Caco-2 (cell line): ENCODE results near the gene LRP5. TPM values are rescaled to one million over a fixed set of nuclear protein-coding genes. Genes with fewer than 3 reads are reported as not detected.
A peak's percentile ranks its signal among the peaks of the same experiment; 100 is the strongest.

Experiments
- BruUV-seq: library from RNA; stranded (reverse); fragments of 400-500 nt; replicated peaks from 2 replicates; lab custom pipeline; 2021; lab: Mats Ljungman, UMichigan
- CTCF ChIA-PET: fragments of 300-600 bp; sonication (Branson Sonifier 250); formaldehyde crosslinking; loops from one replicate; lab custom pipeline; 2022; ENCODE audit warnings: antibody characterized with exemption; lab: Charles Lee
- POLR2A ChIA-PET: fragments of 300-600 bp; sonication (Branson Sonifier 250); formaldehyde crosslinking; loops from one replicate; lab custom pipeline; 2022; ENCODE audit warnings: antibody characterized with exemption; lab: Charles Lee
- DNase-seq, 2 experiments: peaks; one replicate each; pipeline versions ENCODE4 v3.0.0 to v3.0.0-alpha.2; 2020 to 2022
- H3K27me3 ChIP-seq: replicated peaks from 2 replicates; pipeline ENCODE4 v1.6.0; 2011; ENCODE audit warnings: low read length; ENCODE audit not compliant: control insufficient read depth, insufficient read depth
- H3K36me3 ChIP-seq: 2 replicates; pipeline ENCODE4 v1.5.1; 2011; ENCODE audit warnings: low read length; ENCODE audit not compliant: control insufficient read depth, insufficient read depth
- H3K4me1 ChIP-seq: fragments of 250-450 bp; sonication (Bioruptor Pico); 2 replicates; pipeline ENCODE4 v1.5.1; 2020; ENCODE audit warnings: mild to moderate bottlenecking
- H3K4me3 ChIP-seq: 2 replicates; pipeline ENCODE4 v1.5.1; 2011; ENCODE audit warnings: low read depth, mild to moderate bottlenecking, control low read depth, low read length
- H3K9me3 ChIP-seq: fragments of 250-450 bp; sonication (Bioruptor Pico); 2 replicates; pipeline ENCODE4 v1.5.1; 2020; ENCODE audit warnings: mild to moderate bottlenecking, moderate library complexity
- H3K27ac Mint-ChIP-seq: one replicate; pipeline ENCODE4 v1.8.0; 2022; ENCODE audit warnings: mixed read lengths; ENCODE audit not compliant: unreplicated experiment
- H3K27me3 Mint-ChIP-seq: one replicate; pipeline ENCODE4 v1.8.0; 2022; ENCODE audit warnings: mixed read lengths; ENCODE audit not compliant: insufficient read depth, unreplicated experiment
- H3K36me3 Mint-ChIP-seq: one replicate; pipeline ENCODE4 v1.8.0; 2022; ENCODE audit warnings: mild to moderate bottlenecking, mixed read lengths; ENCODE audit not compliant: insufficient read depth, unreplicated experiment
- H3K4me1 Mint-ChIP-seq: one replicate; pipeline ENCODE4 v1.8.0; 2022; ENCODE audit warnings: low read depth, mixed read lengths; ENCODE audit not compliant: unreplicated experiment
- H3K4me3 Mint-ChIP-seq: one replicate; pipeline ENCODE4 v1.8.0; 2022; ENCODE audit warnings: mild to moderate bottlenecking, moderate library complexity, mixed read lengths; ENCODE audit not compliant: unreplicated experiment
- H3K9me3 Mint-ChIP-seq: one replicate; pipeline ENCODE4 v1.8.0; 2022; ENCODE audit warnings: mixed read lengths; ENCODE audit not compliant: unreplicated experiment
- intact Hi-C: fragments of 100-400 bp; cut with micrococcal nuclease; formaldehyde crosslinking; loops from one replicate; pipeline ENCODE4 v1.10.0; 2022; ENCODE audit not compliant: unreplicated experiment
- total RNA-seq: library from RNA; stranded (reverse); gene quantifications from 2 replicates; pipeline ENCODE4 v1.2.3, GENCODE V29; 2022
- TF ChIP-seq, protein P1 (sequence below), 2 experiments: fragments of 200-600 bp in 1 of 2; IDR thresholded peaks; 1 replicate in 1 of 2; 2 replicates in 1 of 2; pipeline versions ENCODE4 v1.5.1 to v1.8.0; 2011 to 2022; ENCODE audit warnings: antibody characterized with exemption in 1 of 2, control low read depth in 1 of 2, inconsistent platforms in 1 of 2, low read depth in 1 of 2, low read length in 1 of 2, mild to moderate bottlenecking in 1 of 2, moderate library complexity in 1 of 2; ENCODE audit not compliant: insufficient read depth in 1 of 2, severe bottlenecking in 1 of 2, unreplicated experiment in 1 of 2

LRP5 gene
- total RNA-seq, 1 experiment from 2014 or later: 94.3 TPM

DNA sequence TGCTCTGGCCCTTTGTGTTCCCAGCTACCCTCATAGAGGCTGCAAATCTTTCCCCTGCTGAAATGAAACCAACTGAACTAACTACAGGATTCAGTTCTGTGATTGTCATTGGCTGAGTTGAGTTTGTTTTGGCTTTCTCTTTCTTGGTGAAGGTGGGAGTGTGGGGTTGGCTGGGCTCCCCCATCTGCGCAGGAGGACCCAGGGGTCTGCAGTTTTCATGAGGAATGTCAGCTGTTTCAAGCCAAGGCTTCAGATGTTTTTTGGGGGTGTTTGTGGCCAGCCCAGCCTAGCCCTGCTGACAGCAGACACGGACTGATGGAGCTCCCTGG lies 34.0 kb downstream of the LRP5 start:
- TF ChIP-seq, protein P1, sequence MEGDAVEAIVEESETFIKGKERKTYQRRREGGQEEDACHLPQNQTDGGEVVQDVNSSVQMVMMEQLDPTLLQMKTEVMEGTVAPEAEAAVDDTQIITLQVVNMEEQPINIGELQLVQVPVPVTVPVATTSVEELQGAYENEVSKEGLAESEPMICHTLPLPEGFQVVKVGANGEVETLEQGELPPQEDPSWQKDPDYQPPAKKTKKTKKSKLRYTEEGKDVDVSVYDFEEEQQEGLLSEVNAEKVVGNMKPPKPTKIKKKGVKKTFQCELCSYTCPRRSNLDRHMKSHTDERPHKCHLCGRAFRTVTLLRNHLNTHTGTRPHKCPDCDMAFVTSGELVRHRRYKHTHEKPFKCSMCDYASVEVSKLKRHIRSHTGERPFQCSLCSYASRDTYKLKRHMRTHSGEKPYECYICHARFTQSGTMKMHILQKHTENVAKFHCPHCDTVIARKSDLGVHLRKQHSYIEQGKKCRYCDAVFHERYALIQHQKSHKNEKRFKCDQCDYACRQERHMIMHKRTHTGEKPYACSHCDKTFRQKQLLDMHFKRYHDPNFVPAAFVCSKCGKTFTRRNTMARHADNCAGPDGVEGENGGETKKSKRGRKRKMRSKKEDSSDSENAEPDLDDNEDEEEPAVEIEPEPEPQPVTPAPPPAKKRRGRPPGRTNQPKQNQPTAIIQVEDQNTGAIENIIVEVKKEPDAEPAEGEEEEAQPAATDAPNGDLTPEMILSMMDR (IDR thresholded peaks at IDR 0.05; ENCODE audit: insufficient read depth in 1 of 2, low read depth in 1 of 2, low read length in 1 of 2, severe bottlenecking in 1 of 2, unreplicated experiment in 1 of 2): no peak
- no peak for DNase-seq
- Histone ChIP-seq H3K27me3 (no peaks in the 10 kb centered on the region), H3K36me3 (peaks cover 2% of the 10 kb centered on the region), H3K4me3 (no peak overlapping the region), H3K4me1 (peaks cover 48% of the 10 kb centered on the region), H3K9me3 (0 out of 2 replicates have a peak, but pooled peaks cover 4% of the 10 kb centered on the region)
- H3K27ac Mint-ChIP-seq: peak overlapping the region; percentile 51
- peaks cover 46% of the 10 kb centered on the region for H3K4me1 Mint-ChIP-seq
- BruUV-seq: no TSS peak
- H3K4me3 Mint-ChIP-seq: no peak overlapping the region
- H3K9me3 Mint-ChIP-seq: no peaks in the 10 kb centered on the region
- POLR2A ChIA-PET: no interaction called here
- intact Hi-C loops: no loop called here
- peaks cover 36% of the 10 kb centered on the region for H3K36me3 Mint-ChIP-seq
- CTCF ChIA-PET: no interaction called here
- no peaks in the 10 kb centered on the region for H3K27me3 Mint-ChIP-seq

- no peaks in the 10 kb centered on the region for H3K27me3 ChIP-seq
- intact Hi-C loops: no loop called here
- no peak for DNase-seq
- 0 out of 2 replicates have a peak, but pooled peaks cover 4% of the 10 kb centered on the region for H3K9me3 ChIP-seq
- peak overlapping the region; percentile 51 for H3K27ac Mint-ChIP-seq
- H3K36me3 ChIP-seq: peaks cover 4% of the 10 kb centered on the region
- H3K36me3 Mint-ChIP-seq: peaks cover 34% of the 10 kb centered on the region
- no TSS peak for BruUV-seq
- TF ChIP-seq, protein P1 (IDR thresholded peaks at IDR 0.05; ENCODE audit: insufficient read depth in 1 of 2, low read depth in 1 of 2, low read length in 1 of 2, severe bottlenecking in 1 of 2, unreplicated experiment in 1 of 2): no peak
- H3K9me3 Mint-ChIP-seq: no peaks in the 10 kb centered on the region
- ChIA-PET CTCF (no interaction called here), POLR2A (no interaction called here)
- no peak overlapping the region for H3K4me3 Mint-ChIP-seq
- no peak overlapping the region for H3K4me3 ChIP-seq
- peaks cover 39% of the 10 kb centered on the region for H3K4me1 ChIP-seq
- H3K4me1 Mint-ChIP-seq: peaks cover 46% of the 10 kb centered on the region
- H3K27me3 Mint-ChIP-seq: no peaks in the 10 kb centered on the region
These were observed 35.0 kb downstream of the LRP5 start for GRCh38 chr11:68347345-68347744.

DNA sequence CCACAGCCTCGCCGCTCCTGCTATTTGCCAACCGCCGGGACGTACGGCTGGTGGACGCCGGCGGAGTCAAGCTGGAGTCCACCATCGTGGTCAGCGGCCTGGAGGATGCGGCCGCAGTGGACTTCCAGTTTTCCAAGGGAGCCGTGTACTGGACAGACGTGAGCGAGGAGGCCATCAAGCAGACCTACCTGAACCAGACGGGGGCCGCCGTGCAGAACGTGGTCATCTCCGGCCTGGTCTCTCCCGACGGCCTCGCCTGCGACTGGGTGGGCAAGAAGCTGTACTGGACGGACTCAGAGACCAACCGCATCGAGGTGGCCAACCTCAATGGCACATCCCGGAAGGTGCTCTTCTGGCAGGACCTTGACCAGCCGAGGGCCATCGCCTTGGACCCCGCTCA lies 35.5 kb downstream of the LRP5 start:
- TF ChIP-seq, protein P1 (IDR thresholded peaks at IDR 0.05; ENCODE audit: insufficient read depth in 1 of 2, low read depth in 1 of 2, low read length in 1 of 2, severe bottlenecking in 1 of 2, unreplicated experiment in 1 of 2): no peak
- H3K36me3 Mint-ChIP-seq: peaks cover 29% of the 10 kb centered on the region
- H3K4me3 ChIP-seq: no peak overlapping the region
- no peaks in the 10 kb centered on the region for H3K27me3 ChIP-seq
- H3K36me3 ChIP-seq: peaks cover 4% of the 10 kb centered on the region
- no peak for DNase-seq
- peaks cover 34% of the 10 kb centered on the region for H3K4me1 ChIP-seq
- H3K27ac Mint-ChIP-seq: no peak overlapping the region
- H3K4me3 Mint-ChIP-seq: no peak overlapping the region
- intact Hi-C loops: no loop called here
- H3K27me3 Mint-ChIP-seq: no peaks in the 10 kb centered on the region
- POLR2A ChIA-PET: no interaction called here
- H3K9me3 ChIP-seq: 0 out of 2 replicates have a peak, but pooled peaks cover 4% of the 10 kb centered on the region
- H3K9me3 Mint-ChIP-seq: no peaks in the 10 kb centered on the region
- CTCF ChIA-PET: no interaction called here
- no TSS peak for BruUV-seq
- H3K4me1 Mint-ChIP-seq: peaks cover 46% of the 10 kb centered on the region
